Fibroblast of lung (primary cell): ENCODE data around the gene IFT81. TPM values are rescaled to one million over a fixed set of nuclear protein-coding genes. Genes with fewer than 3 reads are reported as not detected.
A peak's percentile ranks its signal among the peaks of the same experiment; 100 is the strongest.

Source experiments
- DNase-seq, 2 donors: peaks; one replicate each; pipeline versions ENCODE4 v3.0.0 to v3.0.0-alpha.2; 2010; ENCODE audit warnings: low read depth in 2 of 2
- H2AFZ ChIP-seq: 2 replicates; pipeline ENCODE4 v1.5.1; 2012; ENCODE audit warnings: low read length, control low read depth, inconsistent platforms
- H3K27ac ChIP-seq: 2 replicates; pipeline ENCODE4 v1.5.1; 2011; ENCODE audit warnings: low read length, control low read depth; ENCODE audit not compliant: insufficient read depth
- H3K27me3 ChIP-seq: 2 replicates; pipeline ENCODE4 v1.5.1; 2011; ENCODE audit warnings: mild to moderate bottlenecking, low read length; ENCODE audit not compliant: control insufficient read depth, insufficient read depth
- H3K36me3 ChIP-seq: 2 replicates; pipeline ENCODE4 v1.5.1; 2011; ENCODE audit warnings: low read length; ENCODE audit not compliant: control insufficient read depth, insufficient read depth
- H3K4me1 ChIP-seq: 2 replicates; pipeline ENCODE4 v1.5.1; 2011; ENCODE audit warnings: low read length; ENCODE audit not compliant: control insufficient read depth, insufficient read depth; ENCODE audit errors: extremely low read depth
- H3K4me2 ChIP-seq: 2 replicates; pipeline ENCODE4 v1.5.1; 2011; ENCODE audit warnings: low read length, control low read depth; ENCODE audit not compliant: insufficient read depth; ENCODE audit errors: extremely low read depth
- H3K4me3 ChIP-seq, 4 experiments: fragments of 200-600 bp in 1 of 4; sonication (generic) in 1 of 4; replicated peaks in 1 of 4; 2 replicates each; pipeline ENCODE4 v1.5.1; 2011 to 2016; ENCODE audit warnings: low read length in 4 of 4, low read depth in 3 of 4, mild to moderate bottlenecking in 3 of 4, control low read depth in 2 of 4, inconsistent platforms in 1 of 4, mixed read lengths in 1 of 4; ENCODE audit not compliant: insufficient read depth in 1 of 4; ENCODE audit errors: control extremely low read depth in 1 of 4
- H3K79me2 ChIP-seq: 2 replicates; pipeline ENCODE4 v1.5.1; 2012; ENCODE audit warnings: mild to moderate bottlenecking, low read length, inconsistent platforms; ENCODE audit not compliant: control insufficient read depth, insufficient read depth
- H3K9ac ChIP-seq: 2 replicates; pipeline ENCODE4 v1.5.1; 2011; ENCODE audit warnings: mild to moderate bottlenecking, low read length, control low read depth; ENCODE audit not compliant: insufficient read depth
- H3K9me3 ChIP-seq: 2 replicates; pipeline ENCODE4 v1.5.1; 2012; ENCODE audit warnings: low read depth, low read length; ENCODE audit not compliant: control insufficient read depth, insufficient read depth
- H4K20me1 ChIP-seq: 2 replicates; pipeline ENCODE4 v1.5.1; 2011; ENCODE audit warnings: low read length; ENCODE audit not compliant: control insufficient read depth, insufficient read depth; ENCODE audit errors: extremely low read depth
- EZH2 ChIP-seq: IDR thresholded peaks from 2 replicates; pipeline ENCODE4 v1.5.1; 2012; ENCODE audit warnings: low read length, control low read depth, mild to moderate bottlenecking; ENCODE audit errors: missing control alignments
- polyA plus RNA-seq, 2 donors: library from polyadenylated mRNA; depleted of rRNA in 1 of 2; stranded (reverse) in 1 of 2; unstranded in 1 of 2; fragments of >200 nt; gene quantifications; 2 replicates each; pipeline ENCODE4 v1.2.1, GENCODE V29; 2011 to 2012; ENCODE audit warnings: missing spikeins in 1 of 2
- total RNA-seq: library from RNA; depleted of rRNA; stranded (reverse); fragments of >200 nt; gene quantifications from 2 replicates; pipeline ENCODE4 v1.2.1, GENCODE V29; 2014
- TF ChIP-seq, protein P1 (sequence below), 2 donors: IDR thresholded peaks in 1 of 2; conservative IDR thresholded peaks in 1 of 2; 1 replicate in 1 of 2; 2 replicates in 1 of 2; pipeline ENCODE4 v1.5.1; 2011 to 2012; ENCODE audit warnings: low read length in 2 of 2, control low read depth in 1 of 2, inconsistent platforms in 1 of 2, low read depth in 1 of 2, mild to moderate bottlenecking in 1 of 2

Gene IFT81
- total and polyA plus RNA-seq, 2 donors (not counting 1 experiment from before 2014, with no cell fraction given), result 17.7 to 23.6 TPM

DNA sequence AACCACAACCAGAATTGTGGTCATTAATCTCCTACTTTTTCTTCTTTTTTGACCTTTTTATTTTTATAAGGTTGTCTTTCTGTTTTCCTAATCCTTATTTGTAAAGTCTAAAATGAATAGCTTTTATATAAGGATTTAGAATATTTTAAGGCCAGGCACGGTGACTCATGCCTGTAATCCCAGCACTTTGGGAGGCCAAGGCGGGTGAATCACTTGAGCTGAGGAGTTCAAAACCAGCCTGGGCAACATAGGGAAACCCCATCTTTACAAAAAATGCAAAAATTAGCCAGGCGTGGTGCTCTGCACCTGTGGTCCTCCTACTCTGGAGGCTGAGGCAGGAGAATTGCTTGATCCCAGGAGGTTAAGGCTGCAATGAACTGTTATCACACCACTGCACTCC, 55.1 kb downstream of the IFT81 start:
- Histone ChIP-seq H3K4me1 (peaks cover 4% of the 10 kb centered on the region), H3K4me2 (no peak overlapping the region), H3K36me3 (peaks cover 2% of the 10 kb centered on the region), H3K27ac (no peak overlapping the region), H3K27me3 (no peaks in the 10 kb centered on the region), H4K20me1 (no peaks in the 10 kb centered on the region), H3K79me2 (no peaks in the 10 kb centered on the region), H3K4me3 (no peak overlapping the region), H2AFZ (no peak overlapping the region), H3K9ac (no peak overlapping the region), H3K9me3 (no peaks in the 10 kb centered on the region)
- DNase-seq, result peak; percentile 30 to 72
- TF ChIP-seq, protein P1, sequence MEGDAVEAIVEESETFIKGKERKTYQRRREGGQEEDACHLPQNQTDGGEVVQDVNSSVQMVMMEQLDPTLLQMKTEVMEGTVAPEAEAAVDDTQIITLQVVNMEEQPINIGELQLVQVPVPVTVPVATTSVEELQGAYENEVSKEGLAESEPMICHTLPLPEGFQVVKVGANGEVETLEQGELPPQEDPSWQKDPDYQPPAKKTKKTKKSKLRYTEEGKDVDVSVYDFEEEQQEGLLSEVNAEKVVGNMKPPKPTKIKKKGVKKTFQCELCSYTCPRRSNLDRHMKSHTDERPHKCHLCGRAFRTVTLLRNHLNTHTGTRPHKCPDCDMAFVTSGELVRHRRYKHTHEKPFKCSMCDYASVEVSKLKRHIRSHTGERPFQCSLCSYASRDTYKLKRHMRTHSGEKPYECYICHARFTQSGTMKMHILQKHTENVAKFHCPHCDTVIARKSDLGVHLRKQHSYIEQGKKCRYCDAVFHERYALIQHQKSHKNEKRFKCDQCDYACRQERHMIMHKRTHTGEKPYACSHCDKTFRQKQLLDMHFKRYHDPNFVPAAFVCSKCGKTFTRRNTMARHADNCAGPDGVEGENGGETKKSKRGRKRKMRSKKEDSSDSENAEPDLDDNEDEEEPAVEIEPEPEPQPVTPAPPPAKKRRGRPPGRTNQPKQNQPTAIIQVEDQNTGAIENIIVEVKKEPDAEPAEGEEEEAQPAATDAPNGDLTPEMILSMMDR (conservative IDR thresholded peaks at IDR 0.05 in 1 of 2, IDR thresholded peaks at IDR 0.05 in 1 of 2; ENCODE audit: low read depth in 1 of 2, low read length in 2 of 2), result no peak
- no peak for TF ChIP-seq EZH2

DNA sequence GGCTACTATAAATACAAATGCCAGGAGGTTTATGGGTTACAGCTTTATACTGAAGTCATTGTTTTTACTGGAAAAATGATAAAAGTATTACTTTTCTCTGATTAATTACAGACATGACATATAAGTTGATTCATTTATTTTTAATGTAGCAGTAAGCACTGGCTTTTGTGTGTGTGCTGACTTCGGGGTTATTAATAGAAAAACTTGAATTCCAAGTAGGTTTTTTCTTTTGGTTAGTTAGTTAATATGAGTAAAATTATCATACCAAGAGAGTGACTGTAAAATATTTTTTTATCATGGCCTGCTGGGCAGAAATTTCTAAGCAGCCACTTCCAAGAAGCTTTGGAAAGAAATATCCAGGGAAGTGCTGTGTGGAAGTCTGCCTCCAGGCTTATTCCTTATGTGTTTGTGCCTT, 56.4 kb downstream of the IFT81 start:
- Histone ChIP-seq H3K4me2 (peak overlapping the region; percentile 20), H3K36me3 (peaks cover 2% of the 10 kb centered on the region), H3K9ac (no peak overlapping the region), H3K9me3 (no peaks in the 10 kb centered on the region), H3K27ac (no peak overlapping the region), H2AFZ (no peak overlapping the region), H4K20me1 (no peaks in the 10 kb centered on the region), H3K27me3 (no peaks in the 10 kb centered on the region), H3K4me1 (peaks cover 4% of the 10 kb centered on the region), H3K79me2 (no peaks in the 10 kb centered on the region), H3K4me3 (no peak overlapping the region)
- DNase-seq, result peak; percentile 17 to 87
- TF ChIP-seq, protein P1 (conservative IDR thresholded peaks at IDR 0.05 in 1 of 2, IDR thresholded peaks at IDR 0.05 in 1 of 2; ENCODE audit: low read depth in 1 of 2, low read length in 2 of 2), result no peak
- no peak for TF ChIP-seq EZH2

DNA sequence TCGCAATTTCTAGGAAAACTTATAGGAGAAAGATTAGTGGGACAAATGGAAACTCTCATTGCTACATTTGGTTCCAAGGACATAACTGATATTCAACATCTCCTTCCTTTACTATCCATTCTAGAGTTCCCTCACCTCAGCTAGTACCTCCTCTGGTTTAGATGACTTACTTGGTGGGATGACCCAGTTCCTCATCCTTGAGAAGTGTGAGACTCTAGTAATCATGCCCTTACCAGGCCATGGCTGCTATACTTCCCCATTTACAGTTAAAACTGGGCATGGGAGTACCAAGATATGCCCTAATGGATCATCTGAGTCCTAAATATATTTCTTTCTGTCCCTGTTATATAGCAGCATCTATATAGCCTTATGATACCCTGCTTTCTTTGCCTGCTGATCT, 58.1 kb downstream of the IFT81 start:
- TF ChIP-seq, protein P1 (conservative IDR thresholded peaks at IDR 0.05 in 1 of 2, IDR thresholded peaks at IDR 0.05 in 1 of 2; ENCODE audit: low read depth in 1 of 2, low read length in 2 of 2), result no peak
- no peak for TF ChIP-seq EZH2
- H3K36me3 ChIP-seq, result peaks cover 2% of the 10 kb centered on the region
- no peak overlapping the region for H3K4me3 ChIP-seq
- H3K9ac ChIP-seq, result no peak overlapping the region
- H3K27me3 ChIP-seq, result no peaks in the 10 kb centered on the region
- no peak overlapping the region for H3K4me2 ChIP-seq
- no peak overlapping the region for H3K27ac ChIP-seq
- no peak for DNase-seq
- no peak overlapping the region for H2AFZ ChIP-seq
- H3K79me2 ChIP-seq, result no peaks in the 10 kb centered on the region
- no peaks in the 10 kb centered on the region for H3K9me3 ChIP-seq
- H4K20me1 ChIP-seq, result no peaks in the 10 kb centered on the region
- H3K4me1 ChIP-seq, result peaks cover 4% of the 10 kb centered on the region
